C4-2B (cell line): ENCODE results near the gene TGFB1.
A peak's percentile ranks its signal among the peaks of the same experiment; 100 is the strongest.
"Not testable (repeated sequence)": the region's sequence is repeated elsewhere in the genome, so short reads cannot be mapped to it uniquely, and the experiment has no call there.

Source experiments
- H3K27ac ChIP-seq: fragments of 450-650 bp; 2 replicates; pipeline ENCODE4 v1.5.1; 2017
- CTCF ChIP-seq: fragments of 450-650 bp; conservative IDR thresholded peaks from 2 replicates; pipeline ENCODE4 v1.5.1; 2017; ENCODE audit warnings: mild to moderate bottlenecking
- ZFX ChIP-seq: fragments of 450-650 bp; IDR thresholded peaks from 2 replicates; pipeline ENCODE4 v1.6.1; 2017

The TGFB1 gene

DNA sequence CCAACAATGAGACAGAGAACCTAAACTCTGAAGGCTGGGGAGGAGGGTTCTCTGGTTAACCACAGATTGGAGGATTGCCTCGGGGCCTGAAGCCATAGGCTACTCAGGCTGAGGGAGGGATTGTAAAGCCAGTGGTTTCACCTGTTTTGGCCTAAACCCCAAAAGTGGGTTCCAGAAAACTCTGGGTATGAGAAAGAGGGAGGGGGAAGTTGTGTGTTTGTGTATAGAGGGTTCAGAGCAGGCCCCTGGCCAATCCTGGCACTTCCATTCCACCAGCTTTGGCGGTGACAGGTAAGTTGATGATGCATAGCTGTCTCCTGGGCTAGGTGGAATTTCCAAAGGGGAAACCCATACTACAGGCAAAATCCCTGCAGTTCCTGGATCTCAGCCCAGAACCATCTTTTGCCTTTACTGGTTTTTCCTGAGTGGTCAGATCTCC, 57.3 kb downstream of the TGFB1 start:
- peak overlapping the region; percentile 43 for H3K27ac ChIP-seq
- TF ChIP-seq CTCF (no peak), ZFX (no peak)

GRCh38 chr19:41295499-41295898, 58.2 kb downstream of the TGFB1 start:
- H3K27ac ChIP-seq, result no peak overlapping the region; the same call in 1 of the 2 replicates
- no peak for TF ChIP-seq ZFX
- TF ChIP-seq CTCF, result no peak

DNA sequence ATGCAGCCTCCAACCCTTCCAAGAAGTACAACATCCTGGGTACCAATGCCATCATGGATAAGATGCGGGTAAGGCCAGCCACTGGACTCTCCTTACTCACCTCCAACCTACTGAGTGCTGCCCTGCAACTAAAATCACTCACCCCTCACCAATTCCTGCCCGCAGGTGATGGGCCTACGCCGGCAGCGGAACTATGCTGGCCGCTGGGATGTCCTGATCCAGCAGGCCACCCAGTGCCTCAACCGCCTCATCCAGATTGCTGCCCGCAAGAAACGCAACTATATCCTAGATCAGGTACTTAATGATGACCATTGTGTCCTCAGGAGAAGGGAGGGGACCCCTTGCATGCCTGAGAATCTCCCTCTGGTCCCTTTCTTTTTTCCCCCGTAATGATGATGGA, 59.3 kb downstream of the TGFB1 start:
- TF ChIP-seq CTCF, result no peak
- H3K27ac ChIP-seq, result no peak overlapping the region

DNA sequence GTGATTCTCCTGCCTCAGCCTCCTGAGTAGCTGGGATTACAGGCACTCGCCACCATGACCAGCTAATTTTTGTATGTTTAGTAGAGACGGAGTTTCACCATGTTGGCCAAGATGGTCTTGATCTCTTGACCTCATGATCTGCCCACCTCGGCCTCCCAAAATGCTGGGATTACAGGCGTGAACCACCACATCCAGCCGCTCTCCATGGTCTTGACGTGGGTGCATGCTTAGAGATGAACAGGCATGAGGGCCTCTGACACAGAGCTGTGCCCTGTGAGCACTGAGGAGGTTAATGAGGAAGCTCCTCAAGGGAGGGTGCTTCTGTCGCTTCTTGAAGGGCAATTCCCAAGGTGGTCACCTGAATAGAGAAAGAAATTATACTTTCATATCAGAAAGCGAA, 63.9 kb downstream of the TGFB1 start:
- H3K27ac ChIP-seq, result not testable (repeated sequence)

- no peak overlapping the region for H3K27ac ChIP-seq
- TF ChIP-seq ZFX (no peak), CTCF (no peak)
Measured at GRCh38 chr19:41288673-41289530, 64.8 kb downstream of the TGFB1 start.
